ENCODE data around the gene LMBR1L.
"Not testable (repeated sequence)": the region's sequence is repeated elsewhere in the genome, so short reads cannot be mapped to it uniquely, and the experiment has no call there.

LMBR1L gene

GRCh38 chr12:49137476-49137875 lies 26.8 kb upstream of the LMBR1L start:
- Histone ChIP-seq H2AFZ (ENCODE audit: low read depth) (no peak overlapping the region), H3K36me3 (ENCODE audit: insufficient read depth) (no peaks in the 10 kb centered on the region), H3K9ac (no peak overlapping the region), H3K4me2 (no peak overlapping the region), H3K27ac (no peak overlapping the region), H3K4me1 (ENCODE audit: low read depth, poor library complexity, severe bottlenecking) (peaks cover 14% of the 10 kb centered on the region), H3K4me3 (IDR thresholded peaks at IDR 0.05; ENCODE audit: insufficient read depth, low read depth, low read length) (no peak overlapping the region), H3K79me2 (ENCODE audit: insufficient read depth, low read depth) (peaks cover 15% of the 10 kb centered on the region; the same call in 1 of the 2 replicates), H4K20me1 (ENCODE audit: insufficient read depth) (no peaks in the 10 kb centered on the region), H3K27me3 (ENCODE audit: insufficient read depth, low read depth) (no peaks in the 10 kb centered on the region)
- TF ChIP-seq CTCF (conservative IDR thresholded peaks at IDR 0.05; ENCODE audit: low read depth, low read length): no peak

GRCh38 chr12:49136997-49137396 lies 26.4 kb upstream of the LMBR1L start:
- not testable (repeated sequence) for H3K27ac ChIP-seq; H3K9ac ChIP-seq; H2AFZ ChIP-seq (ENCODE audit: low read depth); H3K4me2 ChIP-seq; H3K27me3 ChIP-seq (ENCODE audit: insufficient read depth, low read depth); H4K20me1 ChIP-seq (ENCODE audit: insufficient read depth); H3K4me3 ChIP-seq (IDR thresholded peaks at IDR 0.05; ENCODE audit: insufficient read depth, low read depth, low read length); H3K36me3 ChIP-seq (ENCODE audit: insufficient read depth)
- Histone ChIP-seq H3K4me1 (ENCODE audit: low read depth, poor library complexity, severe bottlenecking) (peaks cover 18% of the 10 kb centered on the region), H3K79me2 (ENCODE audit: insufficient read depth, low read depth) (peaks cover 20% of the 10 kb centered on the region; the same call in 1 of the 2 replicates)

- Histone ChIP-seq H3K4me1 (ENCODE audit: low read depth, poor library complexity, severe bottlenecking) (peaks cover 31% of the 10 kb centered on the region), H4K20me1 (ENCODE audit: insufficient read depth) (peaks cover 12% of the 10 kb centered on the region; the same call in 1 of the 2 replicates), H3K27me3 (ENCODE audit: insufficient read depth, low read depth) (no peaks in the 10 kb centered on the region), H3K4me3 (IDR thresholded peaks at IDR 0.05; ENCODE audit: insufficient read depth, low read depth, low read length) (no peak overlapping the region), H3K36me3 (ENCODE audit: insufficient read depth) (peaks cover 22% of the 10 kb centered on the region; the same call in 1 of the 2 replicates), H3K9ac (no peak overlapping the region; the same call in 1 of the 2 replicates), H3K79me2 (ENCODE audit: insufficient read depth, low read depth) (peaks cover 45% of the 10 kb centered on the region), H2AFZ (ENCODE audit: low read depth) (peak overlapping the region; percentile 55; the same call in 1 of the 2 replicates), H3K27ac (peak overlapping the region; percentile 64; the same call in 1 of the 2 replicates), H3K4me2 (peak overlapping the region; percentile 94)
- TF ChIP-seq CTCF (conservative IDR thresholded peaks at IDR 0.05; ENCODE audit: low read depth, low read length): no peak
These were observed 22.9 kb upstream of the LMBR1L start for GRCh38 chr12:49133590-49133989.

- Histone ChIP-seq H3K79me2 (ENCODE audit: insufficient read depth, low read depth) (peaks cover 45% of the 10 kb centered on the region), H3K27ac (peak overlapping the region; percentile 64; the same call in 1 of the 2 replicates), H4K20me1 (ENCODE audit: insufficient read depth) (peaks cover 12% of the 10 kb centered on the region; the same call in 1 of the 2 replicates), H3K4me2 (peak overlapping the region; percentile 94), H2AFZ (ENCODE audit: low read depth) (peak overlapping the region; percentile 55; the same call in 1 of the 2 replicates), H3K4me1 (ENCODE audit: low read depth, poor library complexity, severe bottlenecking) (peaks cover 31% of the 10 kb centered on the region), H3K36me3 (ENCODE audit: insufficient read depth) (peaks cover 22% of the 10 kb centered on the region; the same call in 1 of the 2 replicates), H3K9ac (peak overlapping the region; percentile 100), H3K27me3 (ENCODE audit: insufficient read depth, low read depth) (no peaks in the 10 kb centered on the region), H3K4me3 (IDR thresholded peaks at IDR 0.05; ENCODE audit: insufficient read depth, low read depth, low read length) (no peak overlapping the region)
- TF ChIP-seq CTCF (conservative IDR thresholded peaks at IDR 0.05; ENCODE audit: low read depth, low read length): no peak
These were observed 22.4 kb upstream of the LMBR1L start for GRCh38 chr12:49133014-49133413.

GRCh38 chr12:49131894-49132461 lies 21.3 kb upstream of the LMBR1L start:
- Histone ChIP-seq H3K4me2 (peak overlapping the region; percentile 94), H3K27me3 (ENCODE audit: insufficient read depth, low read depth) (no peaks in the 10 kb centered on the region), H3K79me2 (ENCODE audit: insufficient read depth, low read depth) (peaks cover 45% of the 10 kb centered on the region), H4K20me1 (ENCODE audit: insufficient read depth) (peaks cover 12% of the 10 kb centered on the region; the same call in 1 of the 2 replicates), H3K9ac (peak overlapping the region; percentile 100), H2AFZ (ENCODE audit: low read depth) (peak overlapping the region; percentile 55), H3K27ac (peak overlapping the region; percentile 64), H3K4me3 (IDR thresholded peaks at IDR 0.05; ENCODE audit: insufficient read depth, low read depth, low read length) (no peak overlapping the region), H3K36me3 (ENCODE audit: insufficient read depth) (peaks cover 22% of the 10 kb centered on the region; the same call in 1 of the 2 replicates), H3K4me1 (ENCODE audit: low read depth, poor library complexity, severe bottlenecking) (peaks cover 31% of the 10 kb centered on the region)
- no peak for TF ChIP-seq CTCF (conservative IDR thresholded peaks at IDR 0.05; ENCODE audit: low read depth, low read length)
